Neural cell (in vitro differentiated cells): Measurements from ENCODE around the gene ACVR1.

ENCODE experiments used
- CTCF ChIP-seq: fragments of 450-650 bp; IDR thresholded peaks from 2 replicates; pipeline ENCODE4 v1.5.1; 2014; ENCODE audit warnings: antibody characterized with exemption, mild to moderate bottlenecking, moderate library complexity; ENCODE audit not compliant: poor library complexity, severe bottlenecking
- EP300 ChIP-seq: fragments of 450-650 bp; conservative IDR thresholded peaks from 2 replicates; pipeline ENCODE4 v1.6.1; 2014; ENCODE audit warnings: antibody characterized with exemption, mild to moderate bottlenecking, moderate library complexity; ENCODE audit not compliant: poor library complexity, severe bottlenecking
- EZH2 ChIP-seq: fragments of 200-600, 300-800 bp; shearing (Covaris generic), sonication (generic); IDR thresholded peaks from 2 replicates; pipeline ENCODE4 v1.6.1; 2014; ENCODE audit warnings: antibody characterized with exemption, low read length, borderline replicate concordance, mild to moderate bottlenecking; ENCODE audit not compliant: insufficient read depth, poor library complexity, severe bottlenecking
- POLR2AphosphoS5 ChIP-seq: IDR thresholded peaks from 2 replicates; pipeline ENCODE4 v1.6.1; 2012
- RAD21 ChIP-seq: fragments of 450-650 bp; conservative IDR thresholded peaks from 2 replicates; pipeline ENCODE4 v1.6.1; 2014; ENCODE audit warnings: antibody characterized with exemption, mild to moderate bottlenecking, moderate library complexity
- SMC3 ChIP-seq: fragments of 450-650 bp; conservative IDR thresholded peaks from 2 replicates; pipeline ENCODE4 v1.6.1; 2014; ENCODE audit warnings: antibody characterized with exemption, mild to moderate bottlenecking, moderate library complexity; ENCODE audit not compliant: poor library complexity

DNA sequence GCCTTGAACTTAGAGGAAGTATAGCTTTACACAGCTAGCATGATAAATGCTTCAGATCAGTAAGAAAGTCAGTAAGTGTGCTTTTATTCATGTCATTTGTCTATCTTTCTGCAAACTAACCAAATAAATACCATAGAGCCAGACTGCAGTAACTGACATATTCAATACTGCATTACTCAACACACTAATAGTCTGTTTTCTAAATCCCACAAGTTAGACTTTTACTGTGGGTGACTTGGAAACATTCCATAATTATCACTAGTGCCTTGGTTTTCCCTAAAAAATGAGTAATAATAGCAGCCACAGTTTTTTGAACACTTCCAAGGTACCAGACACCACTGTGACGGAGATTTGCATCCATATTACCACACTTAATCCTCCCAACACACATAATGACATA is 33.0 kb downstream of the ACVR1 start:
- TF ChIP-seq EP300 (no peak), SMC3 (no peak), CTCF (no peak), POLR2AphosphoS5 (no peak), EZH2 (no peak), RAD21 (no peak)
